ENCODE data around the gene ADORA1.

Gene ADORA1

DNA sequence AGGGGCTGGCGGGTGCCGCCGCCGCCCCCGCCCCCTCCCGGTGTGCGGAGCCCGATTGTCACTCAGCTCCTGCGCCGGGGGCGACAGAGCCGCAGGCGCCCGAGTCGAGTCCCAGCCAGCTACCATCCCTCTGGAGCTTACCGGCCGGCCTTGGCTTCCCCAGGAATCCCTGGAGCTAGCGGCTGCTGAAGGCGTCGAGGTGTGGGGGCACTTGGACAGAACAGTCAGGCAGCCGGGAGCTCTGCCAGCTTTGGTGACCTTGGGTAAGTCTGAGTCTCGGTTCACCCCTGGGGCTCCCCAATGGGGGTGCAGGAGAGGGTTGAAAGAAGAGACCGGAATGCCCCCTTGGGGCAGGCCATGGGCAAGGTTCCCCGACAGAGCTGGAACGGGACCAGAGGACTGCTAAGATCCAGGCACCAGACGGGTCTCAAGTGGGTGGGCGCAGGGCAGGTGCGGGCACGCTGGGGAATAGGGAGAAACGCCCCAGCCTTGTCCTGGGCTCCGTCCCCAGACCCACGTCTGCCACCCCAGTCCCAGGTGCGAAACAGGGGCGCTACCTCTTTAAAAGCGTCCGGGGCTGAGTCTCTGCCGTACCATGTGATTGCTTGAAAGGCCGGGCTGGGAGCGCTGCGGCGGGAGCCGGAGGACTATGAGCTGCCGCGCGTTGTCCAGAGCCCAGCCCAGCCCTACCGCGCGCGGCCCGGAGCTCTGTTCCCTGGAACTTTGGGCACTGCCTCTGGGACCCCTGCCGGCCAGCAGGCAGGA, at the start of gene ADORA1:
ADORA1 (plus strand) TSS at position 61 of the 765 bp plus-strand sequence. CDS start 1,116 bp downstream, outside the sequence.
- DNase-seq: peak; percentile 78

DNA sequence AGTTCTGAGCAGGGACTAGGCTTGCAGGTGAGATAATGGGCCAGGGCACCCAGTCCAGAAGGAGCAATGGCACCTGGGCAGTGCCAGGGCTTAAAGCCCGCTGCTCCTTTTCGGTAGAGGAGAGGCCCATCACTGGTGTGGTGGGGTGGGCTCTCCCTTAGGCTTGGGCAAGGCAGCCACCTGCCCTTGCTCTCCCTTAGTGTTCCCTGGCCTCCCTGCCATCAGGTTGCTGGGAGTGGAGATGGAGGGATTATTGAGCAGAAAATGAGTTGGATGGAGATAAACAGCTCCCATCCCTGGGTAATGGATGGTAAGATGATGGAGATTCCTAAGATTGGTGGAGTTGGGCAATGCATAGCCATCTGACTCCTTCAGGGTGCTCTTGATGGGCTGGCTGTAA, 49.6 kb upstream of the ADORA1 start:
- no peak for DNase-seq

DNA sequence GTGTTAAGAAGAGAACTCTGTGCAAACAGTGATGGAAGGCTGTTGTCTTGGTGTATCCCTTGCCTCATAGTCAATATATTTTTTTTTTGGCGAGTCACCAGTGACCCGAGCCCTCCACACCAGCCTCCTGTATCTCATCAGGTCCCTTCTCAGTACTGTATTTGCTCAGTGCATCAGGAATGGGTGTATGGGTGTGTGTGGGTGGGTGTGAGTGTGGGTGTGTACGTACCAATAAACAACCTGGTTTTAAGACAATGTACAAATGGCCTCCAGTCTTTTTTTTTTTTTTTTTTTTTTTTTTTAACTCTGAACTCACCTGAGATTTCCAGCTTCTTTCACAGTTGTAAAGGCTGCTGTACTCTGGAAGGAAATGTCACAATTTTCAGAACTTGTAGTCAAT, 49.0 kb upstream of the ADORA1 start:
- DNase-seq: no peak

DNA sequence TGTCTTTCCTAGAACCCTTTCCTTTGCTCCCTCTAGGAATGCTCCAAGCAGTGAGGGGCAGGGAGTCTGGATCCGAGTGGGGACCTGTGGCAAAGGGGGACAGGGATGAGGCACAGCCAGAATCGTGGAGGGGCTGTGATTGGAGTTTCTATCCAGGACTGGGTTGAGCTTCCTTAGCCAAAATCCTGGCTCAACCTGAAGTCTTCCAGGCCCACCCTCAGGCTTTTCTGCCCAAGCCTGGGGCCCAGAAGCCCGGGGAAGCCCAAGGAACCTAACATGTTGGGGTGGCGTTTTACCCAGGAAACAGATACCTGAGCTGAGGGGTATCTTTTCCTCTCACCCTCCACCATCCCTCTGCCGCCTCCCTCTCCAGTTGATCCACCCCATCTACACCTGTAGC, 47.1 kb upstream of the ADORA1 start:
- DNase-seq: no peak

DNA sequence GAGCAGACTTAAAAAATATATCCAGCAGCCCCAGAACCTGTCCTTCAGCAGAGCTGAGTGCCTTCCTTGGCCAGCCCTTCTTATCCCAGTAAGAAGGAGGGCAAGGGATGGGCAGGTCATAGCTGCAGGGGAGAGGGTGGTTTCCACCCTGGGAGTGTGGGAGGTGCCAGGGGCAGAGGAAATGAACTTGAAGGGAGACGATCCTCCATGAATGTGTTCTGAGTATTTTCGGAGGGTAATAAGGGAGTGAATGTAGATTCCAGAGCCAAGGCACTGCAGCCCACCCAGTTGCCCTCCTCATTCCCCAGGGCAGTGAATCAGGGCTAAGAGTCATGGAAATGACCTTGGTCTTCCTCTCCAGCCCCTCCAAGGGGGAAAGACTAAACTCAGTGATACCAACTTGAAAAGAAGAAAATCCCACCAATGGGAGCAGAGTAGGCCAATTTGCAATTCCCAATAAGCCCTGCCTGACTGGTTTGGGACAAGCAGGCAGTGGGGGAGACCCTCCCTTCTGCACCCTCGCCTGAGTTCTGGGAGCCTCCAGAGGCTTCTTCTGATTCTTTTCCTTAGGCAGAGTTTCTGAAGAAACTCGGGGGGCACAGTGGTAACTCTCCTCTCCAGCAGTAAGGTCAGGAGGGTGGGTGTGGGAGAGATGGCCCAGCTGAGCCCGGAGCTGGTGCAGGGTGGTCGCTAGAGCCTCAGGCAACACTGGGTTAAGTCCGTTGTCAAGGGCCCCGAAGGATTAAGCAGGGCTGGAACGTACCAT, 45.9 kb upstream of the ADORA1 start:
- DNase-seq: peak; percentile 14

DNA sequence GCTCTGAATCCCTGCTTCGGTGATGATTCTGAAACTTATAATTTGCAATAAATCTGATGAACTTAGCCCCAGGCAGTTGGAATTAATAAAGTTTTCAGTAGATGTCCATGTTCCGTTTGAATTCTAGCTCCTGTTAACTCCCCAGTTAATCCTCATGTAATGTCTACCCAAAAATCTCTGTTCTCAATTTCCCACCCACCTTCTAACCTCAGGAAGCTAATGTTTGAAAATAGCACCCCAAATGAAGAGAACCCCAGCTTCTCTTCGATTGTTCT, 45.4 kb upstream of the ADORA1 start:
- no peak for DNase-seq

DNA sequence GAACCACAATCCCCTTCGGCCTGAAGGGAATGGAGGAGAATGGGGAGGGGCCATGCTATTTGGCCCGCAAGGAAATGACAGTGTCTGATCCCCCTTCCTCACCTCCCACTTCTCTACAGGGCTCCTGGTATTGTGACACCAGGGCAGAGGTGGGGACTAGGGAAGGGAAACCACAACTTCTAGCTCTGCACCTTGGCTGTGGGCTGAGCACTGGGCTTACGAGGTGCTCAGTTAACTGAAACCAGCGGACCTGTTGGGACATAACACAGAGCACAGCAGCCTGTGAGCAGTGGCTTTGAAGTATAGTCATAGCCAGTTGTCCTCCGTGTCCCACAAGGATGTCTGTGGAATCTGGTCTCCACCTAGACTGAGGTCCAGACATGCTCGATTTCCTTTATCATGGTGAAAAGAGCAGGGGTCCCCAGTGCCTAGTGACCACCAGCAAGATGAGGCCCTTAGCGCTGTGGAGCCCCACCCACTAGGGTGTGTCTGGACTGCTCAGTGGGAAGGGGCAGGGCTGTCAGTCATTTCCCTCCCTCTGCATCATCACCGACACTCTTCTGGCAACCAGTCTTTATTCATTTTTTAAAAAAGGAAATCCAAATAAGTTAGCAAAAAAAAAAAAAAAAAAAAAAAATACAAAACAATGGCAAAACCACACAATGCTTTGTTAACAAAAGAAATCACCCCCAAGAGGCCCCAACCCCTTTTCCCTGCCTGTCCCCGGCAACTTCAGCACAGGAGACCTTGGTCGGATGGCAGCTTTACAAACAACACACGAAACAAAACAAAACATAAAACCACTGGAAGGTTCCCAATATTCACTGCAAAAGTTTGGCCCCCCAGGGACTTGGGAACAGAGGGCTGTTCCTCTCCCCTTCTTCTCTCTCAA, 44.7 kb upstream of the ADORA1 start:
- peak; percentile 13 for DNase-seq

DNA sequence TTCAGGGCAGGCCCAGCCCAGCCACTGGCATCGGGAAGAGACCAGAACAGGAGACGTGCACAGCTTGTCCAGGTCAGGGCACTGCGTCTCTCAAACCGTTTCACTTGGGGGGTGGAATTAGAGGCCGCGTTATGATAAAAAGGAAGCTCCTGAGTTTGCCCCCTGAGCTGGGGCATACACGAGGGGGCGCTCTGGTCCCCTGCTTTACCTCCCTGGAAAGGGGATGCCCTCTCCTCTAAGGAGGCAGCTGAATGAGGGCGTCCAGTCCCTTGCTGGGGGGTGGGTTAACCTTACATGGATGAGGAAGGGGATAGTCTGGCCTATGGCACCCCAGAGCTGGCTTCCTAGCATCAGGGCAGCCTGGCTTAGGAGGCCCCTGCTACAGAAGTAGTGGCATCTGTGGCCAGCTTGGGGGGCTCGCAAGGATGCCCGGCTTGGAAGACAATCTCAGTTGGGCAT, 44.0 kb upstream of the ADORA1 start:
- no peak for DNase-seq

DNA sequence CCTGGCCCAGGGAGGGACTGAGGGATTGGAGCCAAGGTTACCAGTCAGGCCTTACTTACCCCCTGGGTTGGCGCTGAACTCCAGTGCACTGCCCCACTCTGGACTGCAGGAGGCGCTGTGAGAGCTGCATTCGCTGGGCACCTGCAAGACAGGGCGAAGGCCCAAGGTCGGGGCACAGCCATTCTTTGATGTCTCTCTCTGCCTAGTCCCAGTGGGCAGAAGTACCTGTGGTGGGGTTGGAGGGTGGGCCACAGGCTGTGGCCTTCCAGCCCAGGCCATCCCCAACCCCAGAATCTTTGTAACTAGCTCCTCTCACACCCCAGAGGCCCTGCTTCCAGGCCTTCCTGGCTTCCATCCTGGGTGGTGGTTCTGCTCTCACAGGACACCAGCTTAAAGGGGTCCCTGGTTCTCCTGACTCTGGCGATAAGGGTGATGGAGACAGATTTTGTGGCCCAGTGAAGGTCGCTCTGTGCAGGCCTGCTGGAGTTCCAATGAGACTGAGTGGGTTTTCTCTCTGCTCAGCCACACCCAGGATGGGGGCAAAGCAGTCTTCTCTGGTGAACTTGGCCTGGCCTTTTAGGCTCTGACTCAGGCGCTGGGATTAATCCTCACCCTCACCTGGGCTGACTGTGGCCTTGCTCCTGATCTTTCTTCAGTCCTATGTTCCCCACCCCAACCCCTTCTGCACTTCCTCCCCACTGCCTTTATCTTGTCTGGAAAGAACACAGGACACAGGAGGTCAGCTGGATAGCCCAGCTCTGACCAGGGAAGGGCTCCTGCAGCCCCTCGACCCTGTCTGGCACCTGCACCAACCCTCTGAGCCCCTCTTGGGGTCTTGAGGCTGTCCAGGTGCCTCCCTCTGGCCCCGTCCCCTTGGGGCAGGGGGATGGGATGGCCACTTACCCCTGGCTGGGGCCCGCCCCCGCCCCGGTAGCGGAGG, 42.7 kb upstream of the ADORA1 start:
- peak; percentile 41 for DNase-seq

DNA sequence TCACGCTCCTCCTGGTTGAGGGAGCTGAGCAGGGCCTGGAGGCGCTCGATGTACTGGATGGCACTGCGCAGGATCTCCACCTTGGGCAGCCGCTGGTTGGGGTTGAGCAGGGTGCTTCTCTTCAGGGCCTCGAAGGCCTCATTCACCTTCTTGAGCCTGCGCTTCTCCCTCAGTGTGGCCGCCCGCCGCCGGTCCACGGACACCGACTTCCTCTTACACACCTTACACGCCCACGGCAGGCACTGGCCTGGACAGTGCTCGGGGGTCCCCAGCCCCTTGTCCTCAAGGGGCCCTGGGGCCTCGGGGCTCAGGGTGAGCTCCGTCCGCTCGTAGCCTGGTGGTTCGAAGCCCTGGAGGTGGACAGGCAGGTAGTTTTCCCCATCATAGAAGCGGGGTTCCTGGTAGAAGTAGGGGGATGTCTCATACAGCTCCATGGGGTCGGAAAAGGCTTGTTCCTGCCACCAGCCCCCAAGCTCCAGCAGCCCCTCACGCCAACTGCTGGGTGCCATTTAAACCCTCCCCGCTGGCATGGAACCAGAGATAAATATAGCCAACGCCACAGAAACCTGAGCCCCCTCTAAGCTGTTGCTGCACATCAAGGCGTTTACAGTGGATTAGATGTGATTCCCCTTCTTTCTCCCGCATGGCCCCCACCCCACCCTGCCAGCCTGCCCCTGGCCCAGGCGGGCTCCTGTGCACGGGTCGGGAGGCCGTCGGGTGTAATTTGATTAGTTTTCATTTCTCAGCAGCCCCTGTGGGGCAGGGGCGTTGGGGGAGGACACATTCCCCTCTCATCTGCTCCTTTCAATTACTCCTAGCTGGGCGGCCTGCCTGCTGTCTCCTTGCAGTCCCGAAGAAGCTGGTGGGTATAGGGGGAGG, 41.8 kb upstream of the ADORA1 start, which contains the start of gene MYOG:
MYOG (minus strand) TSS at position 485 of the 879 bp plus-strand sequence; CDS start at position 434, 51 bp downstream.
- peak; percentile 33 for DNase-seq

DNA sequence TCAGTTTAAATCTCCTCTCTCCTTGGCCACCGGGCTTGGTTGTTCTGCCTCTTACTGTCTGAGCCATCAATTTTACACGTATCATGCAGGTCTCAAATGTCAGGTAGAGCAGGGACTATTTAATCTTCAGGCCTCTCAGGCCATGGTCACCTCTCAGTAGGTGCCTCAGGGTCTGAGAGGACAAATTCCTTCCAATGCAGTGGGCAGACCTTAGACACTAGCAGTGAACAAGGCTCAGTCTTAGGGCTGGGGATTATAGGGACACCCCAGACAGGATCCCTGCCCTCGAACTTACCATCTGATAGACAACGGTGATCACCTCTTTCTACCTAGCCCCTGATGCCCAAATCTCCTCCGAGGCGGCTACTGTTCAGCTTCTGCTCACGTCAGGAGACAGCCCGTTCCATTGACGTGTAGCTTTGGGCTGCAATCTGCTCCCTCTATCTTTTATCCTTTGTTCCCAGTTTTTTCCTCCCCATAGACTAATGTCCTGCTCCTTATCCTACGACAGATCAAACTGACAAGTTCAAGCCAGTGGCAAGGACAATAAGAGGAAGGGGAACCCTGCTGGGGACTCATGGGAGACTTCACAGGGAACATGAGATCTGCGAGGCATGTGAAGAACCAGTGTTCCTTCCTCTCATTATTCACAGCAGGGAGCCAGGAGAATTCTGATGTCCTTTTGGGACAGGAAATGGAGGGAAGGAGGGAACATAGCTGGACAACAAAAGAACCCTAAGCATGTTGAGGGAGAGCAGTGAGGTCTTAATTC, 40.3 kb upstream of the ADORA1 start:
- peak; percentile 26 for DNase-seq

DNA sequence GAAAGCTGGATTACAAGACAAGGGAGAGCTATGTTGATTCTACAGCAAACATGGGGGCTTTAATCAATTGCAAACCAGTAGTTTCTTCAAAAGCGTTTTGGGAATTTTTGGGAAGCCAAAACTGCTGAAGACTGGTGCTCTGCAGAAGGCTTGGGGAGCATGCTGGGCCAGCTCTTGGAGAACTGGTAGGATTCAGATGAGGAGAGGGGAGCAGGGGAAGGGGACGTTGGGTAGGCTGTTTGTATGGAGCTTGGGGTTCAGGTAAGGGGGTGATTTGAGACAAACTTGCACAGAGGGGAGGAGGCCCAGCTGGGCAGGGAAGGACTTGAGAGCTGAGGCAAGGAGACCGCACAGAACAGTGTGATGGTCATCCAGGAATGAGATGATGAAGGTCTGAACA, 39.1 kb upstream of the ADORA1 start:
- no peak for DNase-seq

DNA sequence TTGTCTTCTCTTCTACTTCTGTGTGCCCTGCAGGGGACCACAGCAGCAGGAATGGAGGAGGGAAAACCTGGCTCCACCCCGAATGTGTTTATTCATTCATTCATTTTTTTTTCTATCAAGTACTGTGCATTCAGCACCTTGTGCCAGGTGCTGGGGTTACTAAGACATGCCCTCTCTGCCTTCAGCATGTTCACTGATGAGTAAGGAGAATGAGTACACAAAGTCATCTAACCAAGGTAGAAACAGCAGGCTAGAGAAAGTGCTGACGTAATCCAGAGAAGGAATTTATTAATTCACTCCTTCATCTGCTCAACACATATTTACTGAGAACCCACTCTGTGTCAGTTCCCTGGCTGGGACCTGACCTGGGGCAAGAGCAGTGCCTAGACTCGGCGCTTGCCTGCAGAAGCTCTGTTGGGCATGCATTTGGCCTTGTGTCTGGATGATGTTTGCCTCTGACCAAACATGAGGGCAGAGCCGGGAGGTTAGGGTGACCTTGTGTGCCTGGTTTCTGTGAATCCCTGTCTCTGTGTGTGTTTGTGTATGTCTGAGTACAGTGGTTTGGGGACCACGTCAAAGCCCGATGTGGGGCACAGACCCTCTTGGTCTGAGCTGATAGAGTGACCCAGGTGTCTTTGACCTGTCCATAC, 38.4 kb upstream of the ADORA1 start:
- DNase-seq: no peak

DNA sequence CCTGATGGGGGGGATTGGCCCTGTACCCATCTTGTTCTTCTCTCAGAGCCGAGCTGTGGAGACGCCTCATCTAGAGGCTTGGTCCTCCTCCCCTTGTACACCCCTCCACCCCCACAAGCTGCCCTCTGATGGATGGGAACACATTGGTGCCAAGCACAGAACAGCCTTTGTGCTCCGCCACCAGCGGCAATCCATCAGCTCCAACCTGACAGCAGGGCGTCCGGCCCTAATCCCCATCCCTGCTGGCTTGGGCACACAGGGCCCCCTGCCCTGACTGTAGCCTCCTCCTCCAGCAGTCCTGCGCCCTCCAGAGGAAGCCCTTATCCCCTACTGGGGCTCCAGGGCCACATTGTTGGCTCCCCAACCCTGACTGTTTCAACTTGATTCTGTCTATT, 37.9 kb upstream of the ADORA1 start:
- DNase-seq: peak; percentile 51

DNA sequence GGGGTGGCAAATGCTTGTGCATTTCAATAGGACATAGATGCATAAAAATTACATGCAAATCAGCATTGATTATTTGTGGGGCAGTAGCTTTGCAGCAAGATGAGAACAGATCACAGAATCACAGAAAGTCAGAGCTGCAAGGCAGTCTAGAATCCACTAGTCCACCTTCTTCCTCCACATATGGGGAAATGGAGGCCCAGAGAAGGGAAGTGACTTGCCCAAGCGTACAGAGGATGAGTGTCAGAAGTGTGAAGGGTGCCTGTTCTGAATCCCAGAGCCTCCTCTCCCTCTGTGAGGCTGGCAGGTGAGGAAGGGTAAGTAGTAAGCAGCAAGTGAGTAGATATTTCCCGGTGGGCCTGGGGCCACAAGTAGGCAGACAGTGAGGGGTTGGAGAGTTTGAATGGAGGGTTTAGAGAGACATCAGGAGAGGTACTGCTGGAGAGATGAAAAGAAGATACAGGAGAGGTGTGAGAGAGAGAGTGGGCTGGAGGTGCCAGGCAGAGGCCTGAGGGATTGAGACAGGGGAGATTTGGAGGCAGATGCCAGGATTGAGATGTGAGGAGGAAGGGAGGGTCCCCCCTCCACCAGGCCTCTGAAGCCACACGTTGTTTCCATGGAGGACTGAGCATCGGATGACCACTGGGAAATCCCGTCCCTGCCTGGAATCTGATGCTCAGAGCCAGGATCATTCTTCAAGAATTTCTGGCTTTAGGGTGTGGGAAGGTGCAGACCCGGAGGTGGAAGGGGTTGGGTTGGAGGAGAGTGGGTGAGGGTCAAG, 36.9 kb upstream of the ADORA1 start:
- no peak for DNase-seq

DNA sequence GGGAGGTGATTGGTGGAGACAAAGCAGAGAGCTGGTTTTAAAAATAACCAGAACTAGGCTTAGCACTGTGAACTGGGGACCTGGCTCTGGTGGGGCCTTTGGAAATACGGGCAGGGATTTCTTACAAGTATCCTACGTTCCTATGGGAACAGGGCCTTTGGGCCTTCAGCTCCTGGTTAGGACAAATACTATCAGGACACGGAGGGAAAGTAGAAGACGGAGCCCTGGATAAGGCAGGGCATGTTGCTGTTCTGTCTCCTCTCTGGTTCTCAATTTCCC, 36.4 kb upstream of the ADORA1 start:
- no peak for DNase-seq

DNA sequence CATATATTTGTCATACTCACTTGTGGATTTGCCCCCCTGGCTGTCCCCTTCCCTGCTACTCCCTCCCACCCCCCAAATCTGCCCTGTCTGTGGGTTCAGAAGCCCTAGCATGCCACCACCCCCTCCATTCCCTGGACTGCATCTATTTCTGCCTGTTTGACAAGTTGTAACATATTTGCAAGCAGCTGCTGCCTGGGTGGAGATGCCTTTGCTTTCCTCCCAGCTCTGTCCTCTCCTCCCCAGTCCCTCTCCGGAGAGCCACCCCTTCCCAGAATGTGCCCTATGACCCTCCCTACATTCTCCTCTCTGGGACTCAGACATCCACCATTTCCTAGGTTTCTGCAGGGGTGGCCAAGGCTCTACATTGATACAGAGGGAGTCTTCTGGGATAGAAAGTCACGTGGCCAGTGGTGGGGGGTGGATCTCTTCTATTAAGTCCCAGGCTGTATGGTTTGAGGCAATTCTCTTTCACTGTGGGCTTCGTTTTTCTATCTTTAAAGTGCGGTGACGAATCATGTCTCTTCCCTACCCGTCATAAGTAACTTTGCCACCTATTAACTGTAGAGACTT, 35.7 kb upstream of the ADORA1 start:
- DNase-seq: no peak

DNA sequence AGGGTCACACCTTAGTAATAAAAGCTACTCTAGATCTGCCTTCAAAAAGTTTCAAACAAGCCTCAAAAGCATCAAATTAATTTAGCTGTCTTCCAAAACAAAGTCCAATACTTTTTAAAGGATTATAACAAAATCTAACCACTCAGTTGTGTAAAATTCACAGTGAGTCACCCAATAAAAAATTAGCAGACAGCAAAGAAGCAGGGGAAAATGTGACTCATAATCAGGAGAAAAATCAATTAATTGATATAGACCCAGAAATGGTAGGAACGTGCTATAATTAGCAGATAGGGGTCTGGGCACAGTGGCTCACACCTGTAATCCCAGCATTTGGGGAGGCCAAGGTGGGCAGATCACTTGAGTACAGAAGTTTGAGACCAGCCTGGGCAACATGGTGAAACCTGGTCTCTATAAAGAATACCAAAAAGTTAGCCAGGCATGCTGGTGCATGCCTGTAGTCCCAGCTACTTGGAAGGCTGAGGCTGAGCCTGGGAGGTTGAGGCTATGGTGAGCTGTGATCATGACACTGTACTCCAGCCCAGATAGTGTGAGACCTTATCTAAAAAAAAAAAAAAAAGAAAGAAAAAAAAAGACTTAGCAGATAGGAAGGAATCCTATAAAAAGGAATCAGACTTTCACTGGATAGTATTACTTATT, 33.6 kb upstream of the ADORA1 start:
- no peak for DNase-seq

Data from NCI-H69 (cell line).